Peyer's patch (tissue), 4 donors: ENCODE measurements around the gene GSX1.

Experiments
- POLR2A ChIP-seq, 2 donors: fragments of 450-650 bp; IDR thresholded peaks; one replicate each; pipeline ENCODE4 v1.5.1; 2017; ENCODE audit warnings: antibody characterized with exemption in 2 of 2, mild to moderate bottlenecking in 2 of 2, moderate library complexity in 2 of 2
- TF ChIP-seq, protein P1 (sequence below), 6 experiments: fragments of 450-650 bp in 4 of 6; fragments of 200-600 bp in 2 of 6; sonication (generic) in 1 of 6; IDR thresholded peaks; one replicate each; pipeline ENCODE4 v1.5.1; 2017 to 2019; ENCODE audit warnings: antibody characterized with exemption in 6 of 6, mild to moderate bottlenecking in 3 of 6, moderate library complexity in 1 of 6

DNA sequence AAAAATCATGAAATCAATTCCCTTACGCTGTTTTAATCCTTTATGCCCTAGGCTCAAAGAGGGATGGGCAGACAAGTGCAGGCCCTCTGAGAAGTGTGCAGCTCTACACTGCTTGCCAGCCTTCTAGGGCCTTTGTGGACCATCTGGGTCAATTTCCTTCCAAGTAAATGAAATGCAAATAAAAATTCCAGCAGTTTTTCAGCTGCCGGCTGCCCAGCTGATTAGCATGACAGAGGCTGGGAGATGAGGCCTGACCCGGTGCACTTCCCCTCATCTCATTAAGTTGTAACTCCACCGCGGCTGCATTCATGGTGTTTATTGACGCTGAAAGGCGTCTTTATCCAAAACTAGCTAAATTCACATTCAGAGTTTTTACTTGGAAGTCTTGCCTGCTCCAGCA lies 47.5 kb upstream of the GSX1 start:
- TF ChIP-seq POLR2A (IDR thresholded peaks at IDR 0.05): no peak
- TF ChIP-seq, protein P1, sequence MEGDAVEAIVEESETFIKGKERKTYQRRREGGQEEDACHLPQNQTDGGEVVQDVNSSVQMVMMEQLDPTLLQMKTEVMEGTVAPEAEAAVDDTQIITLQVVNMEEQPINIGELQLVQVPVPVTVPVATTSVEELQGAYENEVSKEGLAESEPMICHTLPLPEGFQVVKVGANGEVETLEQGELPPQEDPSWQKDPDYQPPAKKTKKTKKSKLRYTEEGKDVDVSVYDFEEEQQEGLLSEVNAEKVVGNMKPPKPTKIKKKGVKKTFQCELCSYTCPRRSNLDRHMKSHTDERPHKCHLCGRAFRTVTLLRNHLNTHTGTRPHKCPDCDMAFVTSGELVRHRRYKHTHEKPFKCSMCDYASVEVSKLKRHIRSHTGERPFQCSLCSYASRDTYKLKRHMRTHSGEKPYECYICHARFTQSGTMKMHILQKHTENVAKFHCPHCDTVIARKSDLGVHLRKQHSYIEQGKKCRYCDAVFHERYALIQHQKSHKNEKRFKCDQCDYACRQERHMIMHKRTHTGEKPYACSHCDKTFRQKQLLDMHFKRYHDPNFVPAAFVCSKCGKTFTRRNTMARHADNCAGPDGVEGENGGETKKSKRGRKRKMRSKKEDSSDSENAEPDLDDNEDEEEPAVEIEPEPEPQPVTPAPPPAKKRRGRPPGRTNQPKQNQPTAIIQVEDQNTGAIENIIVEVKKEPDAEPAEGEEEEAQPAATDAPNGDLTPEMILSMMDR (IDR thresholded peaks at IDR 0.05): no peak
